ENCODE results near the gene OTX2.

Gene OTX2

DNA sequence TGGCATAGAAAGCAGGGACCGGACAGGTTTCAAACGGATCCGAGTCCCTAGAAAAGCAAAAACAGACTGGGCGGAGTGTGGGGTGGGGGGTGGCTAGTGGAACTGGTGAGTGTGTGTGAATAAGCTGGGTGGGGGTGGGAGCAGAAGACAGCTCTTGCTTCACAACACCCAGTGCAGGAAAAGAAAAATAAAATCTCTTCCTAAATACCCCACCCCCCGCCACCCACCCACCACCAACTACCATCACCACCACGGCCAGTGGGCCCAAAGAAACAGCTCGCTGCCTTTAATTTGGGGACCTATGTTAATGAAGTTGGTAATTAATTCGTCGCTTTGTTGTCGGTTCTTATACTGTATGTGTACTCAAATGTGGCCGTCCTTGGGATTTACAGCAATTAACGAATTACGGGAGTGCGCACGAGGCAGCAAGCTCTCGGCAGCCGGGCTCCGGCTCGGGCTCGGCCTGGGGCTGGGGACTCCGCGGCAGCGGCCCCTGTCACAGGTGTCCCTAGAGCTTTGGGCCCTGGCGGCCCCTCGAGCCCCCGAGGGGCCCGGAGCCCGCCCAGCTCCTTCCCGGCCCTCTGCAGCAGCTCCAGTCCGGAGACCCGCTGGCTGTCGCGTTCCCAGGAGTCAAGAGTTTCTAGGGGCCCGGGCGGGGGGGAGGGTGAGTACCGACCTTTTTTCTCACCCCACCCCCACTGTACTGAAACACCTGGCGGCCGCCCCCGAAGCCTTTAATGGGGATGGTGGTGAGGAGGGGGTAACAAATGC, 1.5 kb upstream of the OTX2 start:
- no peak for DNase-seq

DNA sequence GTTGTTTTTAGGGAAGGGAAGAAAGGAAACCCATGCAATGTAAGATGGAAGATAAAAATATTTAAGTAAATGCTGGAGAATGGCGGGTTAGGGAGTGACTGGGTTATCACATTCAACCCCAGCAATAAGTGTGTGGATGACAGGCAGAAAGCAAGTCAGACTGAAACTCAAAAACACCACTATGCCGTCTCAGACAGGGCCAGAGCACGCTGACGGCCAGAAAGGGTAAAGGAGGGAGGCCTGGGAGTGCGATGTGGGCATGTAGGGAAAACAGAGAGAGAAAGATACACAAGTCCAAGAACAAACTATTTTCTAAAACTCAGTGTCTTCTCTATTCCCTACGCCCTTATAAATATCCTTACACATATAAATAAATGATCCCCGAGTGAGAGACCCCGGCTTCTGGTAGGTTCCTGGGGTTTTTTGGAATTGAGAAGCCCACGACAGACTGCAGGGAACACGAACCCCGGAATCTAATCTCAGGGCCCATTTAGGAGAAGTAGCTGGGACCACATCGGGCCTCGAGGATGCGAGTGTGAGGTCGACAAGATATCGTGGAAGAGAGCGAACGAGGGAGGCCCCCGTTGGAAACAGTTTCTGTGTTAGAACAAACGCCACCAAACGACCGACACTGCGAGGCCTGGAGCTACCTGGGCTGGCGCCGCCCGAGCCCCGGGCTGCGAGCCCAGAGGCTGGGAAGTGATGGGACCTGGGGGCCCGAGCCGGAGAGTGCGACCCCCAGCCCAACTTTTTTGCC, 735 bp upstream of the OTX2 start:
- DNase-seq = no peak

DNA sequence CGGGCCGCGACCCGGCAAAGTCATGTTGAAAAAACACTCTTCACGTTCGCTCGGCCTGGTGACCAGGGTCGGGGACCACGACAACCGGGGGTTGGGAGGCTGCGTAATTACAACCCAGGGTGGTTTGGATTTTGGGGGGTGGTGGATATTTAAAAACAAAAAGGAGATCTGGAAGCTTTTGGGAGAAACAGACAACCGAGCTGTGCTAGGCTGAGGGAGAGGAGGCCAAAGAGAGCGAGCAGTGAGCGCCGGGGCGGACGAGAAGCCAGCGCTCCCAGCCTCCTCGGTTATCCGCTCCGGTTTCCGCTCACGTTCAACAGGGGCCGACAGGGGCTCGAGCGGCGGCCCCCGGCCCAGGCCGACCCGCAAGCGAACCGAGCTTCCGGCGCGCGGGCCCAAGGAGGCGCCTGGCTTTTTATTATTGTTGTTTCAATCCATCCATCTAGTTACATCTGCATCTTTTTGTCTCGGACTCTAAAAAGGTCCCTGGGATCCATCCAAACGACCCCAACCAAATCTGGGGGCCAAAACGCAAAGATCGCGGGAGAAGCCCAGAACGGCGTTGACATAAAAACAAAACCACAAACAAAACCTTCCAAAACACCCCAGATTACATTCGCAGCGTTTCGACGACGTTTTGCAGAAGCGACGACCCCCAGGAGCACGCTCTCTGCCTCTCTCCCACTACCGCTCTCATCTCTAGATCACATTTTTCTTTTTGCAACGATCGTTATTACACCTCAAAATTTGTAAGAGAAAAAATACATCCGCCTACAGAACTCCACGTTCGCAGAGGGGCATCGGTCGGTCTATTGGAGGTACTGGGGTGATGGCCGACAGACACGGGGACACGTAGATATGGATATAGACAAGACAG, 771 bp downstream of the OTX2 start:
- no peak for DNase-seq

DNA sequence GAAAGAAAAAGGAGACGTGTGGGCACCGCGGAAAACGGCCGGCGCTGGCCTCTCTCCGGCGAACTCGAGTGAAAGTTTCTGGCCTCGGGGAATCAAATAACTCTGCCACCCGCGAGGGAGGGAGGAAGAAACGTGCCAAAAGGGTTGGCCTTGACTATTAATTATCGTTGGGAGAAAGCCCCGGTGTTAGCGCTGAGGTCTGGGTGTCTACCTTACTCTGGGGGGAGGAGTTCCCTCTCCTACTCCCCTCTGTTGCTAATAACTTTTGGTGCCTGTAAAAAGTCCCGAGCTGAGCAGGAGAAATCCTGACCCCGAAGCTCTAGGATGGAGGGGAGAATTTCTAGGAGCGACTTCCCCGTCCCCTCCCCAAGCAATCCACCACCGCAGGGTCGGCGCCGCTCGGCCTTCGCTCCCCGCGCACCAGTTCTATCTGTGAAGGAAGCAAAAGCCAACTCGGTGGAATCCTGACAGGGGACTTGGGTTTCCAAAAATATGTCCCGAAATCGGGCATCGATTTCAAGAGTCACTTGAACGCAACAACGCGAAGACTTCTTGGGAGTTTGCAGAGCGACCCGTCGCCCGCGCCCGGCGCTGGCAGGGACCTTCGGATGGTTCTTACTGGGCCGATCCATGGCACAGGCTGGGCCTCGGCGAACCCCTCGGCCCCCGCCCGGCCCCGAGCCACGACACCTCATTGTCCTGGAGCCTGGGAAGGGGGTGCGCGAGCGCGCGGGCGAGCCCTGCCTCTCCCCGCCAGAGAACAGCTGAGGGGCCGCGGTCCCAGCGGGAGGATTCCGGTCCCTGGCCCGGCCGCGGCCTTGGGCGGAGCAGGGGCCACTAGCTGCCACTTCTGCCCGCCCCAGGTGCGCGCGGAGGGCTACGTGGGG, 1.7 kb downstream of the OTX2 start:
- DNase-seq = no peak

DNA sequence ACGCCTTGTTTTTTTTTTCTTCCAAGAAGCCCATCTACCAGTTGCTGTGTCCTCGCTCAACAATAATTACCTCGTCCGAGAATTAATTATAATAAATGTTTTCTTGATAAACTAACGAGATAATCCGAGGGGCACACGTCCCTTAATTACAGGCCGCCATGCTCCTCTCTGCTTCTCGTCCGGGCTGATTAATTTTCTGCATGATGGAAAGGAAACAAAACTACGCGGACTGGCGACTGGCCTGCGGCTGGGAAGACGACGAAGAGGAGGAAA, 2.2 kb downstream of the OTX2 start:
- no peak for DNase-seq

DNA sequence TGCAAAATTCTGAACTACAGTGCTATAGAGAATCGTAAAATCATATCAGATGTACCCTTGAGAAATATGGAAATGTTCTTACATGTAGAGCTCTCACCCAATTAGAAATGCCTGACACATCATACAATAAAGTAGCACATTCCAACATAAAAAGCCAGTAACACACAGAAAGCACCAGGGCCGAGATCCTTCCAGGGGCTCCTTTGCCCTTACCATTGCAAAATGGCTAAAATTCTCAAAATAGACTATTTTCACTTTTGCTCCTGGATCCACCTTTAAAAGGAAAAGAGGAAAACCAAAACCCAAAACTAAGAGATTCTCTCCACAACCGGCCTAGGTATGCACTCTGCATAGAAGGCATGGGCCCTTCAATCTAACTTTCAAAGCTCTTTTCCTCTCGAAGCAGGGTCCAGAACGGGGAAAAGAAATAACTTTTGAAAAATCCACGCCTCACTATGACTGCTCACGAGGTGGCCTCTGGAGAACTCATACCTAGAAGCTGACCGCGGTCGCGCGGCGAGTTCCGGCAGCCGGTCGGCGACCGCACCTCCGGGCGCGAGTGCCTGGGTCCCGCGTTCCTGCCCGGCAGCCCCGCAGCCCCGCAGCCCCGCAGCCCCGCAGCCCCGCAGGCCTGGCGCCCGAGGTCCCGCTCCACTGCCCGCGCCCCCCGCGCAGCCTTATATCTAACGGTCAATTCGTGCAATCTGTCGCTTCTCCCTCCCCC, 2.7 kb downstream of the OTX2 start:
- DNase-seq = no peak

DNA sequence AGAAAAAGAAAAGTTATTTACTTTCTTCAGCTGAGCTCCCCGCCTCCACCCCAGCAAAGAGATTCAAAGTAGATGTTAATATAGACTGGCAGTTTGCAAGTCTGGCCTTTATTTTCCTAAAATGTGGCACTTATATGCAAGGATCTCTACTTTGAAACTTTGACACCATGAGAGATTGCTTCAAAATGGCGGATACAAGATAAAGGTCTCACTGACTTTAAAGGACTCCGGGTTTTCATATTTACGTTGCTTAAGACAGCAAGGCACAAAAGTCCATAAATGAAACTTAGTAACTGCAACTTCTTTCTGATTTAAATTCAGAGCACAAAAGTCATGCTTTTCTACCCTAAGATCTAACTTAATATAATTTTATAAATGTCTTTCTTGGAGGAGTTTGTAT, 3.5 kb downstream of the OTX2 start:
- DNase-seq = no peak

DNA sequence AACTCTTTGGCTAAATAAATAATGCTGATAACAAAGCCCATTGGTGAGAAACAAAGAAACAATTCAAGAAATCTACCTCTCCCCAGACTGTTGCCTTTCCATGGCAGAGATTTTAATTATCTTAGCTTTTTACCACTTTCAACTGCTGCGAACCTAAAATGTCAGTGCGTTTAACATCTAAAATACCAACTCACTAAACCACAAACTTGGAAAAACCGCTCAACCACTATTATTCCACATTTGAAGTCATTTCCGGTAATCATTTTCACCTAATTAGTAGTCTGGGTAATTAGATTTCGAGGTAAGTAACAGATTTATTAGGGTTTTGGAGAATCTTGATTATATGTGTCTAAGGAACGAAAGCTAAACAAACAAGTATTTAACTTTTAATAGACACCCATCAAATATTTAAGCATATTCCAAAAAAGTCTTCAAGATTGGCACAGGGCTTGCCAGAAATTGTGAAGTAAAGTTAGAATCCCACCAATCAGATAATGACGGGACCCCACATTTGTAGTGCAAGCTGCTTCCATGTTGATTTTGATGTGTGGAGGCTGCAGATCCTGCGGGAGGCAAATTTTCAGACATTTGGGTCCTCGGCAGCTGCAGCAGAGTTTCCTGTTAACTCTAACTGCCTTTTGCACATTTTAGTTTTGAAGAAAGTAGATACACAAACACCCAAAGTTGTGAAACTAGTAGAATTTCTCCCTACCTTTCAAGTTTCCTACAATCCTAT, 4.1 kb downstream of the OTX2 start:
- no peak for DNase-seq

DNA sequence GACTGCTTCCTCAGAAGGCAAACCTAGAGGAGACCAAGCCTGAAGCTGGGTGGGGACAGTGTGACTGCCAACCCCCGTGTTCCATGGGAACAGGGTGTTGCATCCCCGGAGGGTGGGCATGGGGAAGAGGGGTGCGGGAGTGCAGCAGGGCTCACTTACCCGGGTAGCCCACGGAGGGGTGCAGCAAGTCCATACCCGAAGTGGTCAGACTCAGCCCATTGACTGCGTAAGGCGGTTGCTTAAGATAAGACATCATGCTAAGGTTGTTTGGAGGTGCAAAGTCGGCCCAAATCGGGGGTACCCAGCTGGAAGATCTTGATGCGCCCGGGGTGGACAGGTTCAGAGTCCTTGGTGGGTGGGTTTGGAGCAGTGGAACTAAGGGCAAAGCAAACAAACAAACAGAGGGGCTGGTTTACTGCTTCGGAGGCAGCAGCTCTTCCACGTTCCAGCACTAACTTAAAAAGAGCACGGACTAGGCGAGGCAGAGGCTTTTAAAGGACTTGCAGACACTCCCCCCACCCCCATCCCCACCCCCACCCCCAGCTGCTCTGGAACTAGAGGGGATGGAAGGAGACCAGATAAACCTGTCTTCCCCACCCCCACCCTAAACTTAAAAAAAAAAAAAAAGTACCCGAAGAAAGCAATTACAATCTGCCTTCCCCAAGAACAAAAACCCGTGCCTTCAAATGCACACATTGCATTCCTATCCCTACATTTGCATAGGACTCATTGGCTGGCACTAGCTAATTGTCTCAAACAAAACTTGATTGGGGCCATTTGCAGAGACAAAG, 4.9 kb downstream of the OTX2 start:
- no peak for DNase-seq

DNA sequence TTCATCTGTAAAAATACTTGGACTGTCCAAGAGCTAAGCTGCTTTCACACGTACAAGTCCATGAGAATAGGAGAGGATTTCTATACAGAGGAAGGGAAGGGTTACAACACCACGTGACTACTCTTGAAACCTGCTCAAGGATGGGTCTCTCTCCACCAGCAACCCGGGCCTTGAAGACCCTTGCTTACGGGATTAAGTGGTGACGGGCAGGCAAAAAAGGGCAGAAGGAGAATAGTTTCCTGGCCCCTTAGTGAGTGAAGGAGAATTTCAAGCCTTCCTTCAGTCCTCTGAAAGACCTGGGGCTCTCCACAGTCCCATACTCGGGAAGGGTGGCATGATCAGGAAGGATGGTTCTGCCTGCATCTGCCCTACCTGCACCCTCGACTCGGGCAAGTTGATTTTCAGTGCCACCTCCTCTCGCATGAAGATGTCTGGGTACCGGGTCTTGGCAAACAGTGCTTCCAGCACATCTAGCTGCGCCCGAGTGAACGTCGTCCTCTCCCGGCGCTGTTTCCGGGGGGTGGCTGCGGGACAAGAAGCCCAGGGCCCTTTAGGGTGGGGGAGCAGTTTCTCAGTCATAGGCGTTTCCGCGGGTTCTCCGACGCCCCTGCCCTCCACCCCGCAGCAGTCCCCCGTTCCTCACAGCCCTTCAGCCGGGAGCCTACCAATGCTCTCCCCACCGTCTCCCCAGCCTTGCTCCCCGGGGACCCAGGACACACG, 6.3 kb downstream of the OTX2 start:
- no peak for DNase-seq

DNA sequence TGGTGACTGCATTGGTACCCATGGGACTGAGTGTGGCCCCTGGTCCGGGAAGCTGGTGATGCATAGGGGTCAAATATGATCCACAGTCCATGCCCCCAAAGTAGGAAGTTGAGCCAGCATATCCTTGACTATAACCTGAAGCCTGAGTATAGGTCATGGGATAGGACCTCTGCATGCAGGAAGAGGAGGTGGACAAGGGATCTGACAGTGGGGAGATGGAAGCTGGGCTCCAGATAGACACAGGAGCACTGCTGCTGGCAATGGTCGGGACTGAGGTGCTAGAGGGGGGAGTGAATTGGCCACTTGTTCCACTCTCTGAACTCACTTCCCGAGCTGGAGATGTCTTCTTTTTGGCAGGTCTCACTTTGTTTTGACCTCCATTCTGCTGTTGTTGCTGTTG, 8.4 kb downstream of the OTX2 start:
- DNase-seq = no peak

DNA sequence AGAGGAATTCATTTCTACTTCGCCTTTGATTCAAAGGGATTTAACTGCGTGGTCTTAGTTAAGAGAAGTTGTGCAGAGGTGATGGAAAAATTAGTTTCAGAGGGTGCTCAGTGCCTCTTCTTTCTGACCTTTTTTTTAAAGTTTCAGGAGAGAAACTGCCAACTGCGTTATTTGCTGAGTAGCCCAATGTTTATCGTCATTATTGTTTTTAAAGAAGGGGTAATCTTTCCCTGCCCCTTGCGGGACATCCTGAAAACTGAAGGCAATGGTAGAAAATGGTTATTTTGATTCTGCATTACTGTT, 11.0 kb downstream of the OTX2 start:
- DNase-seq = no peak

DNA sequence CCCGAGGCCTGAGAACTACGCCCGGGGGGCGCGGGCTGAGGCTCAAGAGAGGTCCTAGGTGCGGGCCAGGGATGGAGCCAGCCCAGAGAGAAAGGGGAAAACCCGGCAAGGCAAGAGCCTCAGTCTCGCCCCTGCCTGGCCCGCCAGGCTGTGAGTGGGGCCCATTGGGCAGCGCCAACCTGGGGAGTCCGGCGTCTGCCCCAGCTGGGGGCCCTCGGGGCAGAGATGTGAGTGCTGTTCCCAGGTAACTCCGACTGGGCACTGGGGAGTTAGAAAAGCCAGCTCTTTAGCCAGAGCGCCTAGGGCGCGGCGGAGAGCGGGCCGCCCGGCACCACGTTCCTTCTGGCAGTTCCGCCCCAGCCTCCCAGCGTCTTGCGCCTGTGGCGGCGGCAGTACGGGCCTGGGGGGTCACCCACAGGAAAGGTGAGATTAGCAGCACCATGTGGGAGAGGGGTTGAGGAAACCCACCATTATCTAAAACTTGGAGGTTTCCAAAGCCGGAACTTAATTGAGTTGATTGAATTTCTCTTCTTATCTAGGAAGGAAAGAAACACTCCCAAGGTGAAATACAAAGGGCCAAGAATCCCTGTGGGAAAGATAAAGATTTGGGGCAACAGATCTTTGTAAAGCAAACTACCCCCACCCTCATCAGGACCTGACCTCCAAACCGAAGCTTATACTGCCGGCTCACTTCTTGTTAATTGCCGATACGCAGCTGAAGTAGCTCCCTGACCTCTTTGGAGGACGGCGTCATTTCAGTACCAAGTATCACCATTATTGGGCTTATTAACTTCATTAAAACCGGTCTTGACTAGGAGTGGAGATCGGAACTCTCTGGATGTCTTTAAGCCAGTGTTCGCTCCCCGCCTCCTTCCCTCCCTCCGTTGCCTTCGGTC, 11.6 kb downstream of the OTX2 start:
- DNase-seq = no peak

DNA sequence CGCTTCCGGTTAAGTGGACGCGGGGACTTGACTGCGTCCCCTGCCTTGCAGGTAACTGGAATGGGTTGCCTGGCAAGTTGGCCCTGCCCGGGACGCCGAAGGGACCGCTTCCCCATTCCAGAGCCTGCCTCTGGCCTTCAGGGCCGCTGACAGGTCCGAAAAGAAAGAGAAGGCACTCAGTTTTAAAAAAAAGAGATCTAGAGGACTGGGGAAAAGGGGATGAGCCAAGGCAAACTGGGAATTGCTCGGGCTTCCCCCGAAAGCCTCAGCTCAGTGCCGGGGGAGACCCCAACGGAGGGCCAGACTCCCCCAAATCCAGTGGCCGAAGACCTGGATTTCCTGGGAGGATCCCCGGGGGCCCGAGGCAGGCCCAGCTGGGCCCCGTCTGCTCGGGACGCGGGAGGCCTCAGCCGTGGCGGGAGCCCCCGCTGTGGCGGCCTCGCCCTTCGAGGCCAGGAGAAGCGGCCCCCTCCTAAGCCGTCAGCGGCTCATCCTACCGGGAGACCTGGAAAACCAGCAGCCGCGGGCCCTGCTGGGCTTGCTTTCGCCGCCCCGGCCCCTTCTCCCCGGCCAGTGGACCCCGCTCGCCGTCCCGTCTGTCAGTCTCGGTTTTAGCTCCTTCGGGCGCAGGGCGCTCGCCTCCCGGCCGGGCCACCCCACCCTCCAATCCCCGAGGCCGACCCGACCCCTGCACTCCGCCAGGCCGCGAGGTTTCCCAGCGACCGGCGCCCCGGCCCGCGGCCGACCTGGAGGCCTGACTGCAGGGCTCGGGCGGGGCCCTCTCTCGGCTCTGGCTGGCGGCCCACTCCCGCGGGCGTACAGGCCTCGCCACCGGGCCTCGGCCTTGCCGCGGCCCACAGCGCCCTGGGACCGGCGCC, 12.5 kb downstream of the OTX2 start:
- DNase-seq = no peak

DNA sequence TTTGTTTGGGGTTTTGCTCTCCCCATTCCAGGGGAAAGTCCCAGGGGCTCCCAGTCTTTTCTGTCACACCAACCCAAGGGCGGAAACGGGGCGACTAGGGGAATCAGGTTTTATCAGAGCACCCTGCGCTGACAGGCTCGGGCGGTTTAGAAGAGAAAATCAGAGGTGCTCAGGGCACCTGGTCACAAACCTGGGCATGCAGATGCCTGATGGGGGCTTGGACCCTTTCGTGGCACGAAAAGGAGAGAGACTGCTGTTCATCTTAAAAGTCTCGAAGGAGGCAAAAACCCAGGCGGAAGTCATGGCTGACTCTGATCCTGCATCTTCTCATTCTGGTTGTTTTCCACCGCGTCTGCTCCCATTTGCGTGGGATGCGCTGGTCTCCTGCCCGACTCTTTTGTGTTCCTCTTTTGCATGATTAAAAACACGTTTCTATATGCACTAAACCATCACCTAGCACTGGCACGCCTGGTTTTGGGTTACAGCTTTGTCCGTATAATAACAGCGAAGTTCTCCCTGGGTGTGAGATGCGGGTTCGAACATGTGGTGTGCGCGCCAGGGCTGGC, 13.2 kb downstream of the OTX2 start:
- DNase-seq = no peak

DNA sequence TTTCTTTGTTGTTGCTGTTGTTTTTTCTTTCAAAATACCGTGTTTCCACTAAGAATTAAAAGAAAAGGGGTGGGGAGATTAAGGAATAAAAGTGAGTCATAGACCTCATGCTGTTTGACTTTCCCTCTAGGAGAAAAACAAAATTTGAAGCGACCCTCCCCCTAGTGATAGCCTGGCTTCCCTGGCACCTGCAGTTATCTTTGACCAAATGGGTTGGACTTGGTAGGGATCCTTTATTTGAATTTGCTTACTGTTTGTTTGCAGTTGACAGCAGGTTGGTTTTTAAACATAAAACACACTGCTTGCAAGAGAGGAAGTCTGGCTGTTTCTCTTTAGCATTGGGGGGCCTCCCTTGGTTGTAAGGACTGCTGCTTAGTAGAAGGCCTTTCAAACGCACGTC, 14.0 kb downstream of the OTX2 start:
- no peak for DNase-seq

DNA sequence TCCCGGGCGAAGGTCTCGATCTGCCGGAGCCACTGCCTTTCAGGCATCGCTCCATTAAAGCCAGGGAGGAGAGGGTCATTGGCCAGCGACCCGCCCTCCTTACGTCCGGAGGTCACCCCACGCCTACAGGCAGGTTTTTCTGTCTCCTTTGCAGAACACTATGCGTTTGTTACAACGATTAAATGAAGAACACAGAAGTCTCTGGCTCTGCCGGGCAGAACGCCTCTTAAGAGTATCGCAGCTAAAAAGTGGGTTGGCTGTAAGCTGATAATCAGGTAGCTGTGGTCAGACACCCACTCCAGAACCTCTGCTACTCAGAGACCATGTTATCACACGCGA, 15.0 kb downstream of the OTX2 start:
- DNase-seq = no peak

Measured in CD4-positive, alpha-beta T cell treated with Interleukin-1 beta for 1 hour (primary cell).